ENCODE data around the gene BAAT.

DNA sequence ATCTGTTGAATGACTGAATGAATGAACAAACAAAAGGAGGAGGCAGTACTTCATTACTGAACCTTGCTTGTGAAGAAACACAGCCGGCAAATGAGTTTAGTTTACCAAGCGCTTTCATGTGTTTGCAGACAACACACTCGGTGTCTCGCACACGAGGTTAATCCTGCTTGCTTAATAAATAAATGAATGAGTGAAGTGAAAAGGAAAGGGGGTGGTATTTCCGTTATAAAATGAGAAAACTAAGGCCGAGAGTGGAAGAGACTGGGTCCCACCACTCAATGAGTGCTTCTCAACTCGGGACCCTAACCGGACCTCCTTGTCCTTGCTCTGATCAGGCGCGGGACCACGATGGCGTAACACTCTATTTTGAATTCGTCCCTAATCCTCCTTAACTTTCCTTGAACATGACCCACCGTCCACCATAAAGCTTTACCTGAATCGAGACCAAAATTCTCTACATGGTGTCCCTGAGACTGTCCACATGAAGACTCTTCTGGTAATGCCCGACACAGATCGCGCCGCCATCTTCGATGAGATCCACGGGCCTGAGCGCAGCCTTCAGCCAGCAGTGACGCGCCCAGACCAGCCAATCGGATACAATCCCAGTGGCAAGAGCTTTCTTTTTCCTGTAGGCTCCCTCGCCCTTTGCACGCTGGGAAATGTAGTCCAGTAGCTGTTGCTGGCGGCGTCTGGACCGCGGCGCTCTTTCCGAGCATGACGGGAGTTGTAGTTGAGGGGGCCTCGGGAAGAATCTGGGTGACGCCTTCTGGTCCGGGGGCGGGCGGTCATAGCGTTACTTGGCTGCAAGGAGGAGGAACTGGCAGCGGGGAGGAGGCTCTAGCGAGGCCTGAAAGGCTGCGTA, 13.5 kb upstream of the BAAT start, which contains the start of the genes MRPL50 and ZNF189:
- TF ChIP-seq POLR2AphosphoS5 (IDR thresholded peaks at IDR 0.05; ENCODE audit: borderline replicate concordance, low read depth, low read length) (peak; percentile 97), EZH2 (IDR thresholded peaks at IDR 0.05) (no peak), FOXP2 (optimal IDR thresholded peaks at IDR 0.05; ENCODE audit: control extremely low read depth, extremely low read length, insufficient read depth) (no peak)
